ENCODE measurements around the gene F7.

DNA sequence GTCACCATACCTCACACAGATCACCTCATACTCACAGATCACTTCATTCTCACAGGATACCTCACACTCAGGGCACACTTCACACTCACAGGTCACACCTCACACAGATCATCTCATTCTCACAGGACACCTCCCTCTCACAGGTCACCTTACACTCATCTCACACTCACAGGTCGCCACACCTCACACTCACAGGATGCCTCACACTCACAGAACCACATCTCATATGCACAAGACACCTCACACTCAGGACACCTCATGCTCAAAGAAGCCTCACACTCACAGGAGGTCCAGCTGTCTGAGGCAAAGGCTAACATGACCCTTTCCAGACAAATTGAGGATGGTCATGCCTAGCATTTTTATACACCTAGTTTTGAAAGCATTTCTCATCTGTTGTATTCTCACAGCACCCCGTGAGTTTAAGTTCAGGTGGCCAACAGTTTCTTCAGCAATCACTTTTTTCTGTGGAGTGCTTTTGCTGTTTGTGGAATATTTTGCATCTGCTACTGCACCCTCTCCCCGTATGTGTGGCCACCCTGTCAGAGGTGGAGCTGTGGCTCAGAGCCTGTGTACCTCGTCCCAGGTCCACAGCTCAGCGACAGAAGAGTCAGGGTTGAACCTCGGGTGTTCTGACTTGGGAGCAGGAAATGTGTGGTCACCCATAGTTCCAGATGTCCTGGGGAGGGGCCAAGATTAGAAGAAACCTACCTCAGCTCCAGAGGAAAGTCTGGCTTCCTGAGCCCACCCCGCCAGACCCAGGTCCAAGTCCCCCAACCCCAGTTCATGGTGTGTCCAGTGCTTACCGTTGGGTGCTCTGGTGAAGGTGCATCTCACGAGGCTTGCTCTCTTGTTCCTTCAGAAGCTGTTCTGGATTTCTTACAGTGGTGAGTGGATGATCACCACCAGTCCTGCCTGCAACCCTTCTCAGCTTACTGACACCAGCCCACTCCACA, 7.6 kb downstream of the F7 start:
- TF ChIP-seq ZNF121 (CRISPR knock-in tag; IDR thresholded peaks at IDR 0.05) = no peak
- TF ChIP-seq, protein P1, sequence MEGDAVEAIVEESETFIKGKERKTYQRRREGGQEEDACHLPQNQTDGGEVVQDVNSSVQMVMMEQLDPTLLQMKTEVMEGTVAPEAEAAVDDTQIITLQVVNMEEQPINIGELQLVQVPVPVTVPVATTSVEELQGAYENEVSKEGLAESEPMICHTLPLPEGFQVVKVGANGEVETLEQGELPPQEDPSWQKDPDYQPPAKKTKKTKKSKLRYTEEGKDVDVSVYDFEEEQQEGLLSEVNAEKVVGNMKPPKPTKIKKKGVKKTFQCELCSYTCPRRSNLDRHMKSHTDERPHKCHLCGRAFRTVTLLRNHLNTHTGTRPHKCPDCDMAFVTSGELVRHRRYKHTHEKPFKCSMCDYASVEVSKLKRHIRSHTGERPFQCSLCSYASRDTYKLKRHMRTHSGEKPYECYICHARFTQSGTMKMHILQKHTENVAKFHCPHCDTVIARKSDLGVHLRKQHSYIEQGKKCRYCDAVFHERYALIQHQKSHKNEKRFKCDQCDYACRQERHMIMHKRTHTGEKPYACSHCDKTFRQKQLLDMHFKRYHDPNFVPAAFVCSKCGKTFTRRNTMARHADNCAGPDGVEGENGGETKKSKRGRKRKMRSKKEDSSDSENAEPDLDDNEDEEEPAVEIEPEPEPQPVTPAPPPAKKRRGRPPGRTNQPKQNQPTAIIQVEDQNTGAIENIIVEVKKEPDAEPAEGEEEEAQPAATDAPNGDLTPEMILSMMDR (IDR thresholded peaks at IDR 0.05) = no peak
- TF ChIP-seq, protein P2, sequence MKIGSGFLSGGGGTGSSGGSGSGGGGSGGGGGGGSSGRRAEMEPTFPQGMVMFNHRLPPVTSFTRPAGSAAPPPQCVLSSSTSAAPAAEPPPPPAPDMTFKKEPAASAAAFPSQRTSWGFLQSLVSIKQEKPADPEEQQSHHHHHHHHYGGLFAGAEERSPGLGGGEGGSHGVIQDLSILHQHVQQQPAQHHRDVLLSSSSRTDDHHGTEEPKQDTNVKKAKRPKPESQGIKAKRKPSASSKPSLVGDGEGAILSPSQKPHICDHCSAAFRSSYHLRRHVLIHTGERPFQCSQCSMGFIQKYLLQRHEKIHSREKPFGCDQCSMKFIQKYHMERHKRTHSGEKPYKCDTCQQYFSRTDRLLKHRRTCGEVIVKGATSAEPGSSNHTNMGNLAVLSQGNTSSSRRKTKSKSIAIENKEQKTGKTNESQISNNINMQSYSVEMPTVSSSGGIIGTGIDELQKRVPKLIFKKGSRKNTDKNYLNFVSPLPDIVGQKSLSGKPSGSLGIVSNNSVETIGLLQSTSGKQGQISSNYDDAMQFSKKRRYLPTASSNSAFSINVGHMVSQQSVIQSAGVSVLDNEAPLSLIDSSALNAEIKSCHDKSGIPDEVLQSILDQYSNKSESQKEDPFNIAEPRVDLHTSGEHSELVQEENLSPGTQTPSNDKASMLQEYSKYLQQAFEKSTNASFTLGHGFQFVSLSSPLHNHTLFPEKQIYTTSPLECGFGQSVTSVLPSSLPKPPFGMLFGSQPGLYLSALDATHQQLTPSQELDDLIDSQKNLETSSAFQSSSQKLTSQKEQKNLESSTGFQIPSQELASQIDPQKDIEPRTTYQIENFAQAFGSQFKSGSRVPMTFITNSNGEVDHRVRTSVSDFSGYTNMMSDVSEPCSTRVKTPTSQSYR (CRISPR knock-in tag; IDR thresholded peaks at IDR 0.05) = no peak
- TF ChIP-seq, protein P3, sequence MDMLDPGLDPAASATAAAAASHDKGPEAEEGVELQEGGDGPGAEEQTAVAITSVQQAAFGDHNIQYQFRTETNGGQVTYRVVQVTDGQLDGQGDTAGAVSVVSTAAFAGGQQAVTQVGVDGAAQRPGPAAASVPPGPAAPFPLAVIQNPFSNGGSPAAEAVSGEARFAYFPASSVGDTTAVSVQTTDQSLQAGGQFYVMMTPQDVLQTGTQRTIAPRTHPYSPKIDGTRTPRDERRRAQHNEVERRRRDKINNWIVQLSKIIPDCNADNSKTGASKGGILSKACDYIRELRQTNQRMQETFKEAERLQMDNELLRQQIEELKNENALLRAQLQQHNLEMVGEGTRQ (CRISPR knock-in tag; IDR thresholded peaks at IDR 0.05) = no peak

All from WTC11 (cell line).